Endothelial cell of umbilical vein (primary cell): ENCODE results near the gene PLEKHG5.

Experiments used
- EZH2 ChIP-seq: IDR thresholded peaks from 2 replicates; pipeline ENCODE4 v1.6.1; 2012; ENCODE audit warnings: borderline replicate concordance, low read depth, mild to moderate bottlenecking, moderate library complexity, low read length, inconsistent platforms; ENCODE audit not compliant: severe bottlenecking
- FOS ChIP-seq: IDR thresholded peaks from 2 replicates; pipeline ENCODE4 v1.6.1; 2011; ENCODE audit warnings: mild to moderate bottlenecking, low read length, moderate library complexity, borderline replicate concordance; ENCODE audit not compliant: insufficient read depth
- GATA2 ChIP-seq: IDR thresholded peaks from 2 replicates; pipeline ENCODE4 v1.7.0; 2011; ENCODE audit warnings: low read depth, mild to moderate bottlenecking, moderate library complexity, mixed read lengths, low read length; ENCODE audit not compliant: insufficient read length, insufficient read depth
- JUN ChIP-seq: IDR thresholded peaks from 2 replicates; pipeline ENCODE4 v1.6.1; 2011; ENCODE audit warnings: borderline replicate concordance, low read depth; ENCODE audit not compliant: insufficient read length, insufficient read depth
- MAX ChIP-seq: IDR thresholded peaks from 2 replicates; pipeline ENCODE4 v1.6.1; 2011; ENCODE audit not compliant: insufficient read depth, insufficient read length
- MYC ChIP-seq: IDR thresholded peaks from one replicate; pipeline ENCODE4 v1.6.1; 2011; ENCODE audit warnings: mild to moderate bottlenecking, low read depth, low read length
- POLR2A ChIP-seq: IDR thresholded peaks from 2 replicates; pipeline ENCODE4 v1.6.1; 2012; ENCODE audit warnings: low read depth, mild to moderate bottlenecking, control low read depth, low read length
- POLR2AphosphoS5 ChIP-seq: IDR thresholded peaks from 2 replicates; pipeline ENCODE4 v1.6.1; 2012; ENCODE audit warnings: low read depth, mild to moderate bottlenecking, control low read depth, low read length, moderate library complexity; ENCODE audit not compliant: insufficient read depth
- TF ChIP-seq, protein P1 (sequence below), 2 donors: IDR thresholded peaks; 1 replicate in 1 of 2; 2 replicates in 1 of 2; pipeline ENCODE4 v1.5.1; 2011; ENCODE audit warnings: low read length in 2 of 2, mild to moderate bottlenecking in 2 of 2, moderate library complexity in 2 of 2, control low read depth in 1 of 2, inconsistent platforms in 1 of 2, low read depth in 1 of 2; ENCODE audit not compliant: insufficient read depth in 1 of 2; ENCODE audit errors: extremely low read depth in 1 of 2

DNA sequence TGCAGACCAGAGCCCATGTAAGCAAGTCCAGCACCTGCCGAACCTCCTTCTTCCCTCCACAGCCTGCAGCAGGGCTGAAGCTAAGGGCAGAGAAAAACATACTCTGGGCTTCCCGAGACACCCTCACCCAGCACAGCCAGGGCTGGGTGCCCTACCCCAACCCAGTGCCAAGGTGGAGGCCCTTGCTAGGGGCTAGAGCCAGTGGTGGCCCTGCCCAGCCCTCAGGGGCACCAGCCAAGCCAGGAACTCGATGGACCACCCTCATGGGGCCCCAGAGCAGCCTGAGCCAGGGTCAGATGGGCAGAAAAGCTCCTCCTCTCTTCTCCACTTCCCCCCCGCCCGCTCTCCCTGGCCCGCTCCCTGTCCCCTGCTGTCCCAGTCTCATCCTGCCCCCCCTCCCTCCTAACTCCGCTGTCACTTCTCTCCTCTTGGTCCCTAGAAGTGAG lies 41.4 kb downstream of the PLEKHG5 start:
- TF ChIP-seq POLR2A (no peak), EZH2 (no peak), POLR2AphosphoS5 (no peak), JUN (no peak), FOS (no peak), MAX (no peak), MYC (no peak), GATA2 (no peak)
- TF ChIP-seq, protein P1, sequence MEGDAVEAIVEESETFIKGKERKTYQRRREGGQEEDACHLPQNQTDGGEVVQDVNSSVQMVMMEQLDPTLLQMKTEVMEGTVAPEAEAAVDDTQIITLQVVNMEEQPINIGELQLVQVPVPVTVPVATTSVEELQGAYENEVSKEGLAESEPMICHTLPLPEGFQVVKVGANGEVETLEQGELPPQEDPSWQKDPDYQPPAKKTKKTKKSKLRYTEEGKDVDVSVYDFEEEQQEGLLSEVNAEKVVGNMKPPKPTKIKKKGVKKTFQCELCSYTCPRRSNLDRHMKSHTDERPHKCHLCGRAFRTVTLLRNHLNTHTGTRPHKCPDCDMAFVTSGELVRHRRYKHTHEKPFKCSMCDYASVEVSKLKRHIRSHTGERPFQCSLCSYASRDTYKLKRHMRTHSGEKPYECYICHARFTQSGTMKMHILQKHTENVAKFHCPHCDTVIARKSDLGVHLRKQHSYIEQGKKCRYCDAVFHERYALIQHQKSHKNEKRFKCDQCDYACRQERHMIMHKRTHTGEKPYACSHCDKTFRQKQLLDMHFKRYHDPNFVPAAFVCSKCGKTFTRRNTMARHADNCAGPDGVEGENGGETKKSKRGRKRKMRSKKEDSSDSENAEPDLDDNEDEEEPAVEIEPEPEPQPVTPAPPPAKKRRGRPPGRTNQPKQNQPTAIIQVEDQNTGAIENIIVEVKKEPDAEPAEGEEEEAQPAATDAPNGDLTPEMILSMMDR (IDR thresholded peaks at IDR 0.05; ENCODE audit: extremely low read depth in 1 of 2, insufficient read depth in 1 of 2, low read depth in 1 of 2, low read length in 2 of 2): no peak
